NCI-H446 (cell line): ENCODE measurements around the gene IGFBP4.

Source experiments
- DNase-seq, 2 experiments: peaks; one replicate each; lab custom pipeline; 2025; lab: John Stamatoyannopoulos, UW

IGFBP4 gene

DNA sequence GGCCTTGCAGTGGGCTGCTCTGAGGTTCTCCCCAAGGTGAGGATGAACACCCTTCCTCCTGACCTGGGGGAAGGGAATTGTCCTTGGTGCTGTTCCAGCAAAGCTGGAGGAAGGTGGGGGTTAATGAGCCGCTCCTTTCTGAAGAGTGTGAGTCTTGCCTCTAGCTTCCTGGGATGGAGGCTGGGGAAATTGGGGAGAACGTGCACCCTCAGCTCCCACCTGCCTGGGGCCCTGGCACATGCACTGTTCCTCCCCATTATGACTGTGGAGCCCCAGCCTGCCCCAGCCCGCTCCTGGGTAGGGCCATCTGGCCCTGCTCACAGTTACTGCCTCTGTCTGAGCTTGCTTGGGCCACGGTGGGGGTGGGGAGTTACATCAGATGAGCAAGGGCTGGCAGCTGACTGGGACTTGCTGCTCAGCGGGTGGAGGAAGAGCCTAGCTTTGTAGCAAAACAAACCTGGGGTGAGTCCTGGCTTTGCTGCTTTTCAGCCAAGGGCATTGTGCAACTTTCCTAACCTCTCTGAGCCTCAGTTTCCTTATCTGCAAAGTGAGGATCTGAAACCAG, 47.1 kb downstream of the IGFBP4 start:
- DNase-seq = peak; percentile 67 to 85

GRCh38 chr17:40490982-40491381, 47.7 kb downstream of the IGFBP4 start:
- DNase-seq = no peak

- DNase-seq = no peak
These were observed 48.2 kb downstream of the IGFBP4 start for GRCh38 chr17:40491486-40491885.

- peak in 1 of 2 experiments; percentile 42 for DNase-seq
These were observed 50.4 kb downstream of the IGFBP4 start for GRCh38 chr17:40493697-40494096.

DNA sequence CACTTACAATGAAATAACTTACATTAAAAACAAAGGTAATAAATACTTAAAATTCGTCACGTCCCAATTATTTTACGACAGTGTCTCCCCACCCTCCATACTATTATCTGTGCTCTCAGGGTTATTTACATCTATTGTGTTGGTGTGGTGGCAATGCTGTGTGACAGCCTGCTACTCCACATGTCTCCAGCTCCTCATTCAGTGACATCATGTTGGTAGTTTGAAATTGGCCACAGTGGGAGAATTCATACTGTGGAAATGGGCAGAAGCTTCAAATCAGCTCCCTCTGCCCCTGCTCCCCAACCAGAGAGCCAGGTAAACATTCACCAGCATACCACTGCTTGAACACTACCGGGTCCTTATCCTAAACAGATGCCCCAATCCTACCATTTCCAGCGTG, 51.9 kb downstream of the IGFBP4 start:
- DNase-seq = no peak

DNA sequence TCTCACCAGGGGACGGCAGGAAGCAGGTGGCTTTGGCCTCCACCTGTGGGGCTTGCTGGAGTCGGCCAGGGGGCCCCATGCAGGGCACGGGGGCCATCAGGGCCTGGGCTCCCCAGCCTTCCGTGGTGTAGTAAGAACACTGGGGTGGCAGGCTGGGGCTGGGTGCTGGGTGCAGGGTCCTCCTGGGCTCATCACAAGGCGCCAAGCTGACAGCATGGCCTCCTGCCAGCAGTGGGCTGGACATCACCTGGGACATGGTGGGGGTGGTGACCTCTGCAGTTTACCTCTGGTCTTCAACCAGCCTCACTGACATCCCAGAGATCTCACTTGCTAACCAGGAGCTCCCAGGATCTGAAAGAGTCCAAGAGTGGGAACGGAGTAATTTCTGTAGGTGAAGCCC, 52.9 kb downstream of the IGFBP4 start:
- no peak for DNase-seq

- DNase-seq = no peak
These were observed 53.6 kb downstream of the IGFBP4 start for GRCh38 chr17:40496634-40497420.

DNA sequence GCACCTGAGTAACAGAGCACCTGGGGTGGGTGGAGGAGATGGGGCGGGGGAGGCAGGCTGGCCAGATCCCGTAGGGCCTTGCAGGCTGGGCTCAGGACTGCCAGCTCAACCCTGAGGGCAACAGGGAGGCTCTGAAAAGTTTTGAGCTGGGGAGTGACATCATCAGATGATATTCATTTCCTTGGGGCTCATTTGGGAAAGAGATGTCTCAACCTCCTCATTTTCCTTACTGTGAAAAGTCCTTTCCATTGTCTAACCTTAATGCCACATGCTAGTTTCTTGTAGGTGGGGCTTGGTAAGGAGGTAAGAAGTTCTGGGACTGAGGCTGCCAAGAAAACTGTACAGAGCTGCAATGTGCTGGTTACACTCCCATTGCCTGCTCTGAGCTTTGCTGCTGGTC, 54.4 kb downstream of the IGFBP4 start:
- DNase-seq = no peak

GRCh38 chr17:40498281-40499084, 55.2 kb downstream of the IGFBP4 start:
- DNase-seq = no peak

DNA sequence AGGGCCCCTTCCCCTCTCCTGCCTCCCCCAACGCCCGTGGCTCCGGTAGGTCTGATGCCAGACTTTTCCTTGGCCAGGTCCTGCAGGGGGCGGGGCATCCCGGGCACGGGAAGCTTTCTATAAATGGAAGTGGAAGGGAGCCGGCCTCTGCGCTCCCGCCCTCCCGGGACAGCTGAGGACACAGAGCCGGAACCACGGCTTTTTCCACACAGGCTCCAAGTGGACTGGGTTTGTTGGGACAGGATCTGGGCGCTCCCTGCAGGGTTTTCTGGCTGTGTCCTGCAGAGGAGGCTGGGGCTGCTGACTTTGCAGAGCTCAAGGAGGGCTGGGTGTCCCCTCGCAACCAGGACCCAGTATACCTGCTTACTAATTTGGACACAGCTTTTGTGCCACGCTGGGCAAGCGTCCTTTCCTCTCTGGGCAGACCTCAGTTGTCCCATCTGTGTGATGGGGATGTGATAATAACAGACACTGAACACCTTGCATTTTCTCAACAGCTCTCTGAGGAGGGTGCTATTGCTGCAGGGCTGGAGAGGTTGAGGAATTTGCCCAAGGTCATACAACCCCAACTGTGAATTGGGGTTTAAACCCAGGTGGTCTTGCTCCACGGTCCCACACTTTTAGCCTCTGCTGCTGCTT, 56.4 kb downstream of the IGFBP4 start:
- DNase-seq = peak in 1 of 2 experiments; percentile 71

- no peak for DNase-seq
These were observed 56.9 kb downstream of the IGFBP4 start for GRCh38 chr17:40500190-40500589.

- no peak for DNase-seq
These were observed 57.5 kb downstream of the IGFBP4 start for GRCh38 chr17:40500709-40501108.

- DNase-seq = no peak
These were observed 58.3 kb downstream of the IGFBP4 start, which contains the start of gene TNS4 for GRCh38 chr17:40501499-40501911. TSS of gene TNS4 (minus strand) at chr17:40501623. CDS start at chr17:40496425, 5,198 bp downstream.

GRCh38 chr17:40502716-40503115, 59.5 kb downstream of the IGFBP4 start:
- DNase-seq = no peak

- DNase-seq = no peak
These were observed 59.9 kb downstream of the IGFBP4 start for GRCh38 chr17:40503154-40503553.

GRCh38 chr17:40506786-40507185, 63.5 kb downstream of the IGFBP4 start:
- no peak for DNase-seq
